ENCODE results near the gene FXYD1. TPM values are rescaled to one million over a fixed set of nuclear protein-coding genes. Genes with fewer than 3 reads are reported as not detected.
A peak's percentile ranks its signal among the peaks of the same experiment; 100 is the strongest.

FXYD1 gene
- total RNA-seq, 1 donor from 2014 or later, result 67.6 TPM

GRCh38 chr19:35109395-35110112 lies 29.1 kb upstream of the FXYD1 start:
- H3K27ac ChIP-seq, result no peak overlapping the region
- H3K4me1 ChIP-seq, result peaks cover 5% of the 10 kb centered on the region
- no peaks in the 10 kb centered on the region for H3K27me3 ChIP-seq
- ATAC-seq, result no peak
- no peak for TF ChIP-seq CTCF (IDR thresholded peaks at IDR 0.05)
- no peaks in the 10 kb centered on the region for H3K36me3 ChIP-seq
- intact Hi-C loops (cut with DNase I), result no loop called here
- DNase-seq, result no peak
- no peak overlapping the region for H3K4me3 ChIP-seq
- no peaks in the 10 kb centered on the region for H3K9me3 ChIP-seq

- no peak for DNase-seq
- ATAC-seq, result no peak
- Histone ChIP-seq H3K9me3 (no peaks in the 10 kb centered on the region), H3K4me3 (no peak overlapping the region), H3K36me3 (no peaks in the 10 kb centered on the region), H3K4me1 (peaks cover 11% of the 10 kb centered on the region), H3K27ac (no peak overlapping the region), H3K27me3 (no peaks in the 10 kb centered on the region)
- TF ChIP-seq CTCF (IDR thresholded peaks at IDR 0.05), result no peak
- intact Hi-C loops (cut with DNase I), result no loop called here
Observed at GRCh38 chr19:35110974-35111373, 27.6 kb upstream of the FXYD1 start.

DNA sequence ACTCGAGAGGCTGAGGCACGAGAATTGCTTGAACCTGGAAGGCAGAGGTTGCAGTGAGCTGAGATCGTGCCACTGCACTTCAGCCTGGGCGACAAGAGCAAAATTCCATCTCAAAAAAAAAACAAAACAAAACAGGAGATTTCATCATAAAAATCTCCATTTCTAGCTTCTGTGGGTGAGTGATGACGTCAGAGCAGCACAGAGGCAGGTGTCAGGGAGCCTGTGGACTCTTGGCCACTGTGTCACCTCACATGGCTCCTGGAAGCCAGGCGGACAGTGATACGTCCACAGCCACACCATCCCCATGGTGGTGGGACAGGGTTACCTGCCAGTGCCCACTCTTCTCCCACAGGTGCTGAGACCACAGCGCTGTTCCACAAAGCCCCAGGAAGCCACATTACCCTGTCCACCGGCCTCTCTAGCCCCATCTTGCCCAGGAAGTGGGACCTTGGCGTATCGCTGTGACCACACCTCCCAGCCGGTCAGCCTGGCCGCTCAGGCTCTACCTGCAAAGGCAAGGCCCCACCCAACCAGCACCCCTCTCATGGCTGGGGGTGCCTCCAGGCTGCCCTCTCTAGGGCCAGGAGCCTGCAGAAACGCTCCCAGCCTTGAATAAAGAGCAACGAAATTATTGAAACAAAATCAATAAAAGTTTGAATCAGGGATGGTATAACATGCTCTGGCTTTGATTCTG lies 25.5 kb upstream of the FXYD1 start:
- H3K36me3 ChIP-seq, result no peaks in the 10 kb centered on the region
- no peaks in the 10 kb centered on the region for H3K27me3 ChIP-seq
- H3K4me1 ChIP-seq, result peaks cover 11% of the 10 kb centered on the region
- intact Hi-C loops (cut with DNase I), result no loop called here
- H3K9me3 ChIP-seq, result no peaks in the 10 kb centered on the region
- H3K4me3 ChIP-seq, result no peak overlapping the region
- DNase-seq (no peak), ATAC-seq (no peak)
- no peak overlapping the region for H3K27ac ChIP-seq
- no peak for TF ChIP-seq CTCF (IDR thresholded peaks at IDR 0.05)

- no peaks in the 10 kb centered on the region for H3K9me3 ChIP-seq
- ATAC-seq (peak; percentile 77), DNase-seq (peak; percentile 84)
- H3K4me3 ChIP-seq, result peak overlapping the region; percentile 44
- H3K4me1 ChIP-seq, result peaks cover 14% of the 10 kb centered on the region
- intact Hi-C loops (cut with DNase I), result no loop called here
- peak overlapping the region; percentile 71 for H3K27ac ChIP-seq
- no peaks in the 10 kb centered on the region for H3K27me3 ChIP-seq
- H3K36me3 ChIP-seq, result no peaks in the 10 kb centered on the region
- TF ChIP-seq CTCF (IDR thresholded peaks at IDR 0.05), result peak; percentile 98
Observed at GRCh38 chr19:35114353-35115176, 24.1 kb upstream of the FXYD1 start.

DNA sequence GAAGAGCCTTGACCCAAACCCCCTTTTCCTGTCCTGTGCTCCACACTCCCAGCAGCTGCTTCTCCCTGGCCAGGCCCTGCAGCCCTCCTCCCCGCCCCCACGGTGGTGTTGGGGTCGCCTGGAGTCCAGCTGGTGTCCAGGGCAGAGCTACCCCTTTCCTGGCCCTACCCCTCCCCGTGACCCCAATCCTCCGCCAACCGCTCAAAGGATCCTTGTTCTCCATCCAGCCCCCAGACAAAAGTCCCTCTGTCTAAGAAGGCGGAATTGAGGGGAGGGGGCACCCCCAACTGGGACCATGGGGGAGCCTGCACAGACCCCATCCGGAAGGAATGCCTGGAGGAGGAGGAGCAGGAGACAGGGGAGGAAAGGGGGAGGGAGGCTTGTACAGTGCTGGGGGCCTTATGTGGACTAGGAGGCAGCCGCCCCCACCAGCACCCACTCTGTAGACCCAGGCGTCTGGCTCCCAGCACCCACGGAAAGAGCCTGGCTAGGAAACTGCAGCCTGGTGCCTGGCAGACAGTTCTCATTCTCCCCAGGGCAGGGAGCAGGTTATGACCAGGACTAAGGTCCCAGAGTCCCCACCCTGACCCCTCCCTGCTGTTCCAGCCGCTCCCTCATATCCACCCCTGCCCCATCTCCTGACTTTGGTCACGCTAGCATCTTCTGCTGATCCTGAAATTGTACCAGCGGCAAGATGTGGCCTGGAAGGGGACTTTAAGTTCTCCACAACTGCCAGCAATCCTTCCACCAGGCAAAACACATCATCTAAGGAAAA lies 23.3 kb upstream of the FXYD1 start, which contains the start of gene FXYD3:
Gene FXYD3, plus strand, starts transcription at position 647 of the 775 bp plus-strand sequence. CDS start 3,554 bp downstream, outside the sequence.
- DNase-seq (no peak), ATAC-seq (no peak)
- Histone ChIP-seq H3K4me3 (peak within 1 kb of the TSS; percentile 44), H3K27me3 (no peaks in the 10 kb centered on the region), H3K9me3 (no peaks in the 10 kb centered on the region), H3K27ac (peak within 1 kb of the TSS; percentile 71), H3K4me1 (peaks cover 22% of the 10 kb centered on the region), H3K36me3 (no peaks in the 10 kb centered on the region)
- TF ChIP-seq CTCF (IDR thresholded peaks at IDR 0.05), result no peak
- intact Hi-C loops (cut with DNase I), result no loop called here

Measured in upper lobe of right lung (tissue), 1 donor.